CD4-positive, alpha-beta T cell (primary cell): ENCODE results near the gene DCAF6. TPM values are rescaled to one million over a fixed set of nuclear protein-coding genes. Genes with fewer than 3 reads are reported as not detected.

Source experiments
- ATAC-seq: fragments of 200-7000 bp; cut with Tn5 transposase; one replicate; pipeline ENCODE4 v1.10.0; 2022; ENCODE audit warnings: mild to moderate bottlenecking; ENCODE audit not compliant: poor library complexity
- CTCF ChIA-PET: fragments of 350-600 bp; sonication (Branson Sonifier 250); formaldehyde crosslinking; loops from one replicate; lab custom pipeline; 2021; ENCODE audit warnings: antibody characterized with exemption, inconsistent platforms; lab: Charles Lee
- POLR2A ChIA-PET: fragments of 350-600 bp; sonication (Branson Sonifier 250); formaldehyde crosslinking; loops from one replicate; lab custom pipeline; 2021; ENCODE audit warnings: antibody characterized with exemption, inconsistent platforms; lab: Charles Lee
- DNase-seq, 14 experiments: peaks; one replicate each; pipeline ENCODE4 v3.0.0-alpha.2; 2013 to 2020; ENCODE audit warnings: mixed read lengths in 2 of 14
- H3K27ac ChIP-seq, 2 donors: one replicate each; pipeline versions ENCODE4 v1.5.1 to v1.7.0; 2013; ENCODE audit warnings: low read length in 2 of 2, low read depth in 1 of 2, mild to moderate bottlenecking in 1 of 2
- H3K27me3 ChIP-seq, 2 experiments: 1 replicate in 1 of 2; 2 replicates in 1 of 2; pipeline versions ENCODE4 v1.6.1 to v1.7.0; 2013; ENCODE audit warnings: low read length in 2 of 2, control low read depth in 1 of 2, mild to moderate bottlenecking in 1 of 2, moderate library complexity in 1 of 2; ENCODE audit not compliant: insufficient read depth in 2 of 2, control insufficient read depth in 1 of 2
- H3K36me3 ChIP-seq: one replicate; pipeline ENCODE4 v1.6.1; 2013; ENCODE audit warnings: low read length, control low read depth; ENCODE audit not compliant: insufficient read depth
- H3K4me1 ChIP-seq: one replicate; pipeline ENCODE4 v1.6.1; 2013; ENCODE audit warnings: low read length, control low read depth; ENCODE audit not compliant: insufficient read depth
- H3K4me3 ChIP-seq: one replicate; pipeline ENCODE4 v1.5.1; 2013; ENCODE audit warnings: mild to moderate bottlenecking, low read length, moderate library complexity
- H3K9me3 ChIP-seq, 2 experiments: 1 replicate in 1 of 2; 2 replicates in 1 of 2; pipeline versions ENCODE4 v1.6.1 to v1.7.0; 2013; ENCODE audit warnings: low read length in 2 of 2, mild to moderate bottlenecking in 2 of 2, control low read depth in 1 of 2, moderate library complexity in 1 of 2; ENCODE audit not compliant: control insufficient read depth in 1 of 2, insufficient read depth in 1 of 2
- H3K27ac Mint-ChIP-seq: one replicate; pipeline ENCODE4 v1.8.0; 2020; ENCODE audit warnings: mixed read lengths
- H3K27me3 Mint-ChIP-seq: one replicate; pipeline ENCODE4 v1.8.0; 2021; ENCODE audit warnings: mixed read lengths
- H3K36me3 Mint-ChIP-seq: one replicate; pipeline ENCODE4 v1.8.0; 2021; ENCODE audit warnings: low read depth, mixed read lengths
- H3K4me1 Mint-ChIP-seq: one replicate; pipeline ENCODE4 v1.8.0; 2021; ENCODE audit warnings: low read depth, mixed read lengths
- H3K4me3 Mint-ChIP-seq: one replicate; pipeline ENCODE4 v1.8.0; 2020; ENCODE audit warnings: mild to moderate bottlenecking, mixed read lengths
- H3K9me3 Mint-ChIP-seq: one replicate; pipeline ENCODE4 v1.8.0; 2020; ENCODE audit warnings: mixed read lengths
- intact Hi-C, 2 experiments: fragments of 100-400 bp; cut with DNase I in 1 of 2; cut with micrococcal nuclease in 1 of 2; formaldehyde crosslinking; loops; one replicate each; pipeline versions ENCODE4 v1.15.1 to v1.9.0; 2023 to 2025; cut with DNase I, micrococcal nuclease
- total RNA-seq, 174 experiments: library from RNA in 2 of 174; stranded (reverse) in 2 of 174; gene quantifications; one replicate each; pipeline ENCODE4 v1.2.3 and lab custom pipeline; 2021 to 2026
- TF ChIP-seq, protein P1 (sequence below): fragments of 200-600 bp; IDR thresholded peaks from one replicate; pipeline ENCODE4 v1.8.0; 2022; ENCODE audit warnings: antibody characterized with exemption, mild to moderate bottlenecking

DCAF6 gene
- total RNA-seq, 2 experiments from 2014 or later, result 13.3 to 13.6 TPM

- no peaks in the 10 kb centered on the region for H3K4me1 ChIP-seq
- Mint-ChIP-seq H3K27me3 (peaks cover 8% of the 10 kb centered on the region), H3K4me3 (no peak overlapping the region), H3K4me1 (no peaks in the 10 kb centered on the region), H3K27ac (no peak overlapping the region), H3K9me3 (peaks cover 6% of the 10 kb centered on the region), H3K36me3 (peaks cover 15% of the 10 kb centered on the region)
- intact Hi-C loops, result no loop called here
- TF ChIP-seq, protein P1, sequence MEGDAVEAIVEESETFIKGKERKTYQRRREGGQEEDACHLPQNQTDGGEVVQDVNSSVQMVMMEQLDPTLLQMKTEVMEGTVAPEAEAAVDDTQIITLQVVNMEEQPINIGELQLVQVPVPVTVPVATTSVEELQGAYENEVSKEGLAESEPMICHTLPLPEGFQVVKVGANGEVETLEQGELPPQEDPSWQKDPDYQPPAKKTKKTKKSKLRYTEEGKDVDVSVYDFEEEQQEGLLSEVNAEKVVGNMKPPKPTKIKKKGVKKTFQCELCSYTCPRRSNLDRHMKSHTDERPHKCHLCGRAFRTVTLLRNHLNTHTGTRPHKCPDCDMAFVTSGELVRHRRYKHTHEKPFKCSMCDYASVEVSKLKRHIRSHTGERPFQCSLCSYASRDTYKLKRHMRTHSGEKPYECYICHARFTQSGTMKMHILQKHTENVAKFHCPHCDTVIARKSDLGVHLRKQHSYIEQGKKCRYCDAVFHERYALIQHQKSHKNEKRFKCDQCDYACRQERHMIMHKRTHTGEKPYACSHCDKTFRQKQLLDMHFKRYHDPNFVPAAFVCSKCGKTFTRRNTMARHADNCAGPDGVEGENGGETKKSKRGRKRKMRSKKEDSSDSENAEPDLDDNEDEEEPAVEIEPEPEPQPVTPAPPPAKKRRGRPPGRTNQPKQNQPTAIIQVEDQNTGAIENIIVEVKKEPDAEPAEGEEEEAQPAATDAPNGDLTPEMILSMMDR, result no peak
- POLR2A ChIA-PET, result no interaction called here
- ATAC-seq, result no peak
- peaks cover 0 to 14% of the 10 kb centered on the region in 2 experiments for H3K9me3 ChIP-seq
- no peaks in the 10 kb centered on the region for H3K27me3 ChIP-seq
- H3K4me3 ChIP-seq, result no peak overlapping the region
- no peak for DNase-seq
- CTCF ChIA-PET, result no interaction called here
- no peak overlapping the region for H3K27ac ChIP-seq
- H3K36me3 ChIP-seq, result no peaks in the 10 kb centered on the region
Observed at GRCh38 chr1:167911413-167911812, 25.1 kb upstream of the DCAF6 start.

GRCh38 chr1:167912294-167912693 is 24.2 kb upstream of the DCAF6 start:
- ChIA-PET POLR2A (no interaction called here), CTCF (no interaction called here)
- no peak for DNase-seq
- ATAC-seq, result no peak
- intact Hi-C loops, result no loop called here
- H3K27ac ChIP-seq, result no peak overlapping the region
- no peaks in the 10 kb centered on the region for H3K4me1 ChIP-seq
- Mint-ChIP-seq H3K27ac (no peak overlapping the region), H3K4me3 (no peak overlapping the region), H3K36me3 (peaks cover 23% of the 10 kb centered on the region), H3K9me3 (peaks cover 6% of the 10 kb centered on the region), H3K4me1 (no peaks in the 10 kb centered on the region), H3K27me3 (peaks cover 2% of the 10 kb centered on the region)
- no peaks in the 10 kb centered on the region for H3K36me3 ChIP-seq
- H3K9me3 ChIP-seq, result peaks cover 0 to 14% of the 10 kb centered on the region in 2 experiments
- no peaks in the 10 kb centered on the region for H3K27me3 ChIP-seq
- no peak overlapping the region for H3K4me3 ChIP-seq
- TF ChIP-seq, protein P1, result no peak

DNA sequence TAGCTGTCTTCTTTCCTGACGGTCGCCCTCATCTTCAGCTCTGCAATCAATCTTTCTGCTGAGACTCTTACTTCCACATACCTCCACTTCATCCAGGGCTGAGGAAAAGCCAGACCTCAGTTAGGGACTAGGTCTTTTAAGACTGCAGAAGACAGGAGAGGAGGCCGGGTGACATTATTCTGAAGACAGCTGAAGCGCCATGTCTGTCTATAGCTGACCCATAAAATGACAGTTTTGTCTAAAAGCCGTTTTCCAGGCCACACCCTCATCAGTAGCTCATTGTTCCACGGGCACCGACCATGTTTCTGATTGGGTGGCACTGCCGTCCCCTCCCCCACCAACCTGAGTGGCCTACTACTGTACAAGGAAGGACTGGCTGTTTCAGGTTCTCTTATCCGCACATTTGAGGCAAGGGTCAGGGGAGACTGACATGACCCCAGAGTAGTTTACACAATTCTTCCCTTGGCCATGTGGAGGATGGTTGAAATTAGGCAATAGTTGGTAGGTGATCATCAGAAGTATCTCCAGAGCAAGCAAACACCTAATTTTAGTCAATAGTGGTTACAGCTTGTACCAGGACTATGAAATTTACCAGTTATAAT is 22.5 kb upstream of the DCAF6 start, which contains the start of gene ADCY10:
ADCY10 (minus strand) TSS at position 240 of the 602 bp plus-strand sequence. CDS start 8,994 bp downstream, outside the sequence.
- peaks cover 0 to 11% of the 10 kb centered on the region in 2 experiments for H3K9me3 ChIP-seq
- no peaks in the 10 kb centered on the region for H3K27me3 Mint-ChIP-seq
- H3K9me3 Mint-ChIP-seq, result peaks cover 6% of the 10 kb centered on the region
- peaks cover 1% of the 10 kb centered on the region for H3K36me3 ChIP-seq
- no peak for ATAC-seq
- no peaks in the 10 kb centered on the region for H3K4me1 ChIP-seq
- H3K27me3 ChIP-seq, result no peaks in the 10 kb centered on the region
- TF ChIP-seq, protein P1, result no peak
- ChIA-PET POLR2A (interaction anchor here (2.3 kb wide), 1 partner anchor 22 kb away, joined by 7 read pairs; the partner anchor contains the start of genes DCAF6 and MPC2), CTCF (interaction anchor here (1.1 kb wide), 1 partner anchor 168 kb away, joined by 3 read pairs; no protein-coding TSS in a partner anchor)
- no peak within 1 kb of the TSS for H3K27ac Mint-ChIP-seq
- H3K27ac ChIP-seq, result no peak within 1 kb of the TSS
- no peak for DNase-seq
- no peaks in the 10 kb centered on the region for H3K4me1 Mint-ChIP-seq
- intact Hi-C loops, result no loop called here
- H3K4me3 ChIP-seq, result no peak within 1 kb of the TSS
- no peak within 1 kb of the TSS for H3K4me3 Mint-ChIP-seq
- H3K36me3 Mint-ChIP-seq, result peaks cover 35% of the 10 kb centered on the region
